HEK293T (cell line): ENCODE results near the gene NKD2.

Source experiments
- CTCF ChIA-PET: fragments of 350-600 bp; formaldehyde crosslinking; extraction: SDS; loops from one replicate; lab custom pipeline; 2021; ENCODE audit warnings: antibody characterized with exemption, inconsistent platforms; lab: Yijun Ruan, JAX
- POLR2A ChIA-PET: fragments of 350-600 bp; formaldehyde crosslinking; extraction: SDS; loops from one replicate; lab custom pipeline; 2020; ENCODE audit warnings: antibody characterized with exemption, inconsistent platforms; lab: Yijun Ruan, JAX
- DNase-seq: peaks from one replicate; pipeline ENCODE4 v3.0.0; 2012; ENCODE audit warnings: mixed read lengths; ENCODE audit errors: extremely low spot score
- ARNT ChIP-seq: fragments of 450-650 bp; IDR thresholded peaks from 2 replicates; pipeline ENCODE4 v1.6.1; 2017; ENCODE audit warnings: mild to moderate bottlenecking
- BHLHE40 ChIP-seq: fragments of 450-650 bp; IDR thresholded peaks from 2 replicates; pipeline ENCODE4 v1.6.1; 2016; ENCODE audit warnings: mild to moderate bottlenecking, moderate library complexity, borderline replicate concordance
- CTBP1 ChIP-seq: fragments of 450-650 bp; IDR thresholded peaks from 2 replicates; pipeline ENCODE4 v1.6.1; 2016; ENCODE audit warnings: borderline replicate concordance
- ELF4 ChIP-seq: fragments of 450-650 bp; IDR thresholded peaks from 2 replicates; pipeline ENCODE4 v1.6.1; 2017; ENCODE audit warnings: antibody characterized with exemption
- FOXA1 ChIP-seq: fragments of 450-650 bp; IDR thresholded peaks from 2 replicates; pipeline ENCODE4 v1.6.1; 2016; ENCODE audit warnings: mild to moderate bottlenecking
- FOXK2 ChIP-seq: fragments of 450-650 bp; IDR thresholded peaks from 2 replicates; pipeline ENCODE4 v1.6.1; 2016; ENCODE audit warnings: mild to moderate bottlenecking
- FOXM1 ChIP-seq: fragments of 450-650 bp; IDR thresholded peaks from 2 replicates; pipeline ENCODE4 v1.6.1; 2017; ENCODE audit warnings: mild to moderate bottlenecking, borderline replicate concordance
- HDGF ChIP-seq: fragments of 450-650 bp; IDR thresholded peaks from 2 replicates; pipeline ENCODE4 v1.6.1; 2017; ENCODE audit warnings: antibody characterized with exemption, borderline replicate concordance
- L3MBTL2 ChIP-seq: fragments of 450-650 bp; conservative IDR thresholded peaks from 2 replicates; pipeline ENCODE4 v1.6.1; 2016; ENCODE audit warnings: mild to moderate bottlenecking
- LEF1 ChIP-seq: fragments of 450-650 bp; IDR thresholded peaks from 2 replicates; pipeline ENCODE4 v1.6.1; 2017; ENCODE audit warnings: mild to moderate bottlenecking, borderline replicate concordance
- NFRKB ChIP-seq: fragments of 450-650 bp; IDR thresholded peaks from 2 replicates; pipeline ENCODE4 v1.6.1; 2016; ENCODE audit warnings: mild to moderate bottlenecking, moderate library complexity
- SP1 ChIP-seq: fragments of 450-650 bp; IDR thresholded peaks from 2 replicates; pipeline ENCODE4 v1.6.1; 2017
- SUZ12 ChIP-seq: fragments of 450-650 bp; IDR thresholded peaks from 2 replicates; pipeline ENCODE4 v1.6.1; 2016; ENCODE audit warnings: mild to moderate bottlenecking
- TARDBP ChIP-seq: fragments of 450-650 bp; IDR thresholded peaks from 2 replicates; pipeline ENCODE4 v1.6.1; 2016
- ZNF384 ChIP-seq: fragments of 450-650 bp; IDR thresholded peaks from 2 replicates; pipeline ENCODE4 v1.6.1; 2016
- TF ChIP-seq, protein P1 (sequence below): fragments of 450-650 bp; IDR thresholded peaks from 2 replicates; pipeline ENCODE4 v1.6.1; 2016

The NKD2 gene

DNA sequence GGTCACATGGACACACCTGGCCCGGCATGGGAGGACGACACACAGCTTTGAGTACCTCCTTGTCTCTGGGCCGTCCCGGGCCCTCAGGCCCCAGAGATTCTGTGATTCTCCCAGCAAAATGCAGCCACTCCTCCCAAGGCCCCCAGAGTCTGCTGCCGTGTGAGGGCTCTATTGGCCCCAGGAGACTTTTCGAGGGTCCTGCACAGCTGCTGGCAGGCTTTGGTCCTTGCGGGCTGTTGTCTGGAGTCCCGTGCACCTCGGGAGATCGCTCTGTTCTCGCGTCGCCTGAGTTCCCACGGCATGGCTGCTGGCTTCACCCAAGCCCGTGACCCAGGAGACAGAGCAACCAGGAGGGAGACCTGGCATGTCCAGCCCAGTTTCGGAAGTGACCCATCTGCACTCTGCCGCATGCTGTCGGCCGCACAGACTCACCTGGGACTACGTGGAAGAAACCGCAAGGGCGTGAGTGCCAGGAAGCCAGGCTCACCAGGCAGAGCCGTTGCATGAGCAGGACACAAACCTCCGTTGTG, 46.8 kb upstream of the NKD2 start:
- TF ChIP-seq ELF4 (no peak), SUZ12 (no peak)
- ChIA-PET POLR2A (interaction anchor here (0.5 kb wide), 1 partner anchor 42 kb away, joined by 3 read pairs; no protein-coding TSS in a partner anchor), CTCF (no interaction called here)
- DNase-seq, result no peak

DNA sequence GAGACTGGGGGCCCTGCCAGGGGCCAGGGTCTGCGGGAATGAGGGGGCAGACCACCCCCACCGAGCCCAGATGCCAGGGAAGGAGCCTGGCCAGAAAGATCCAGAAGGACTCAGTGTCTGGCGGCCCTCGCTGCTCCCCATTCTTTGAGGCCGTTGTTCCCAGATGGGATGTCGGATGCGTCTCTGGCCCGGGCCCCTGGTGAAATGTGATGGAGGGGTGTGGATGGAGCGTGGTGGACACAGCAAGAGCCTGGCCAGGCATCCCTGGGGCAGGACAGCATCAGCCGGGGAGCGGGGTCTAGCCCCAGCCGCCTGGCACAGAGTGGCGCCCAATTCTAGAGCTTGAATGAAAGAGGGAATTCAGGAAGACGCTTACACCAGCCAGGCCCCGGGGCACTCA, 46.2 kb upstream of the NKD2 start:
- ChIA-PET CTCF (no interaction called here), POLR2A (no interaction called here)

DNA sequence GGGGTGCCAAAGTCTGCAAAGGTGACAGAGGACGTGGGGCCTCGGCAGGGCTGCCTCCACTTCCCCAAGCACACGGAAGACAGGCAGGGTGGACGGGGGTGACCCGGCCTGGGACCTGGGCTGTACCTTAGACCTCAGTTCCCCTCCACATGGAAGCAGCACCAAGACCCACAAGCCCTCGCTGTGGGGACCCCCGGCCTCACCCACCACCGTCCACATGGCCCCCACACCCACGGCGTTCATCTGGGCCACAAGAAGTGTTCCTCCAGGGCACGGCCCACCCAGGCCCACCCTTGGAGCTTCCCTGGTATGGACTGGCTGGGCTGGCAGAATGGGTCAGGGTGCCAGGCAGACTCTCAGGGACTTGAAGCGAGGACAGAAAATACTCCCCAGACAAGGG, 45.8 kb upstream of the NKD2 start:
- DNase-seq, result no peak
- ChIA-PET POLR2A (no interaction called here), CTCF (no interaction called here)
- TF ChIP-seq NFRKB (no peak), TARDBP (no peak), HDGF (no peak), SUZ12 (no peak), L3MBTL2 (no peak), BHLHE40 (no peak), FOXK2 (no peak), LEF1 (no peak), FOXM1 (no peak), CTBP1 (no peak), ARNT (no peak), ELF4 (no peak), SP1 (no peak), ZNF384 (no peak), FOXA1 (no peak)
- TF ChIP-seq, protein P1, sequence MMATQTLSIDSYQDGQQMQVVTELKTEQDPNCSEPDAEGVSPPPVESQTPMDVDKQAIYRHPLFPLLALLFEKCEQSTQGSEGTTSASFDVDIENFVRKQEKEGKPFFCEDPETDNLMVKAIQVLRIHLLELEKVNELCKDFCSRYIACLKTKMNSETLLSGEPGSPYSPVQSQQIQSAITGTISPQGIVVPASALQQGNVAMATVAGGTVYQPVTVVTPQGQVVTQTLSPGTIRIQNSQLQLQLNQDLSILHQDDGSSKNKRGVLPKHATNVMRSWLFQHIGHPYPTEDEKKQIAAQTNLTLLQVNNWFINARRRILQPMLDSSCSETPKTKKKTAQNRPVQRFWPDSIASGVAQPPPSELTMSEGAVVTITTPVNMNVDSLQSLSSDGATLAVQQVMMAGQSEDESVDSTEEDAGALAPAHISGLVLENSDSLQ, result no peak

More for the DNA sequence above, 46.2 kb upstream of the NKD2 start:
- DNase-seq, result no peak
- TF ChIP-seq TARDBP (no peak), SP1 (no peak), HDGF (no peak), L3MBTL2 (no peak), LEF1 (no peak), ARNT (no peak), BHLHE40 (no peak), FOXM1 (no peak), FOXA1 (no peak), CTBP1 (no peak), ELF4 (no peak), FOXK2 (no peak), SUZ12 (no peak), NFRKB (no peak), ZNF384 (no peak)
- TF ChIP-seq, protein P1, result no peak

- POLR2A ChIA-PET, result no interaction called here
- TF ChIP-seq HDGF (no peak), TARDBP (no peak), L3MBTL2 (no peak), ARNT (no peak), SP1 (no peak), LEF1 (no peak)
- DNase-seq, result no peak
- CTCF ChIA-PET, result no interaction called here
Measured at GRCh38 chr5:963310-963672, 45.3 kb upstream of the NKD2 start.

- TF ChIP-seq SP1 (no peak), ELF4 (no peak), LEF1 (no peak), ZNF384 (no peak), ARNT (no peak), BHLHE40 (no peak), CTBP1 (no peak), FOXM1 (no peak), L3MBTL2 (no peak), FOXK2 (no peak), FOXA1 (no peak)
- TF ChIP-seq, protein P1, result no peak
- no peak for DNase-seq
- POLR2A ChIA-PET, result no interaction called here
- CTCF ChIA-PET, result no interaction called here
Measured at GRCh38 chr5:963673-964531, 44.7 kb upstream of the NKD2 start.

DNA sequence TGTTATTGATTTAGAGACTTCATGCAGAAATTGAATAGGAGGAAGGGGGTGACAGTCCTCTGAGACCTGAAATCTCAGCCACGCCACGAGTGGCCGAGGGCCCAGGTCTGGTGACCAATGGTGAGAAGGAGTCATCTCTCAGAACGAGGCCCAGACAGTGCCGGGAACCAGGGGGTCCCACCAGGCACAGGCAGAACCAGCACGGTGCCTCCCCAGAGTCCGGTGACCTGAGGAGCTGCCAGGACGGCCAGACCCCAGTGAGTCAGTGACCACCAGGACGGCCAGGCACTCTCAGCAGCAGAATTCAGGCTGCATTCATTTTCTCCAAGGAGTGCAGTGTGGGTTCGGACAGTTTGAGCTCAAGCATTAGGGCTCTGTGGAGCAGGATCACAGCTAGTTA, 43.8 kb upstream of the NKD2 start:
- TF ChIP-seq L3MBTL2 (no peak), ELF4 (no peak), HDGF (no peak), FOXK2 (no peak), FOXM1 (no peak), FOXA1 (no peak), CTBP1 (no peak), SP1 (no peak), ZNF384 (no peak), SUZ12 (no peak), ARNT (no peak), TARDBP (no peak), LEF1 (no peak)
- CTCF ChIA-PET, result no interaction called here
- POLR2A ChIA-PET, result no interaction called here
- no peak for DNase-seq
